SH-SY5Y (cell line): Measurements from ENCODE around the gene GDF10.

Source experiments
- GATA2 ChIP-seq: IDR thresholded peaks from 2 replicates; pipeline ENCODE4 v1.6.1; 2011; ENCODE audit warnings: mild to moderate bottlenecking, low read depth, low read length
- GATA3 ChIP-seq: IDR thresholded peaks from 2 replicates; pipeline ENCODE4 v1.6.1; 2011; ENCODE audit warnings: low read depth, mild to moderate bottlenecking, low read length, moderate library complexity

- TF ChIP-seq GATA2 = no peak
- TF ChIP-seq GATA3 = no peak
These were observed 10.1 kb downstream of the GDF10 start for GRCh38 chr10:47310090-47310505.
